Prostate gland (tissue), 2 donors: ENCODE measurements around the gene PIAS1.

ENCODE experiments used
- POLR2A ChIP-seq: fragments of 450-650 bp; IDR thresholded peaks from one replicate; pipeline ENCODE4 v1.6.1; 2016; ENCODE audit warnings: antibody characterized with exemption, mild to moderate bottlenecking
- POLR2AphosphoS5 ChIP-seq: sonication (generic); formaldehyde crosslinking; IDR thresholded peaks from one replicate; pipeline ENCODE4 v1.6.1; 2017; ENCODE audit warnings: antibody characterized with exemption
- TF ChIP-seq, protein P1 (sequence below), 4 experiments: fragments of 200-600 bp in 2 of 4; fragments of 450-650 bp in 2 of 4; sonication (generic) in 2 of 4; IDR thresholded peaks; 1 replicate in 3 of 4; 2 replicates in 1 of 4; pipeline ENCODE4 v1.5.1; 2016 to 2019; ENCODE audit warnings: antibody characterized with exemption in 4 of 4, mild to moderate bottlenecking in 2 of 4, moderate library complexity in 2 of 4

DNA sequence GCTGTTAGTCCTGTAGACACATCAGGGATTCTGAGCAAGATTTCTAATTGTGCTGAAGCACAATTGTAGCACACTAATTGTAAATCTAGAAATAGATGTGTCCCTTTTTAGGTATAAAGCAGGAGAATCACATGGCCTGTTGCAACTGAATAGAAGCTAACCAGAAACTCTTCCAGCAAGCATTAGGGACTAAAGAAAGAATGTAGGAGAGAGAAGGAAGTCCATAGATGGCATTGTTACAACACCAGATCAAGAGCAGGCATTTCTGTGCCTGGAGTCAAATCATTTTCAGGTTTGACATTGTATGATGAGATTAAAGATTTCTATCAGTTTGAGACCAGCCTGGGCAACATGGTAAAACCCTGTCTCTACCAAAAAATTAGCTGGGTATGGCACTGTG, 123.6 kb downstream of the PIAS1 start:
- no peak for TF ChIP-seq POLR2A
- TF ChIP-seq, protein P1, sequence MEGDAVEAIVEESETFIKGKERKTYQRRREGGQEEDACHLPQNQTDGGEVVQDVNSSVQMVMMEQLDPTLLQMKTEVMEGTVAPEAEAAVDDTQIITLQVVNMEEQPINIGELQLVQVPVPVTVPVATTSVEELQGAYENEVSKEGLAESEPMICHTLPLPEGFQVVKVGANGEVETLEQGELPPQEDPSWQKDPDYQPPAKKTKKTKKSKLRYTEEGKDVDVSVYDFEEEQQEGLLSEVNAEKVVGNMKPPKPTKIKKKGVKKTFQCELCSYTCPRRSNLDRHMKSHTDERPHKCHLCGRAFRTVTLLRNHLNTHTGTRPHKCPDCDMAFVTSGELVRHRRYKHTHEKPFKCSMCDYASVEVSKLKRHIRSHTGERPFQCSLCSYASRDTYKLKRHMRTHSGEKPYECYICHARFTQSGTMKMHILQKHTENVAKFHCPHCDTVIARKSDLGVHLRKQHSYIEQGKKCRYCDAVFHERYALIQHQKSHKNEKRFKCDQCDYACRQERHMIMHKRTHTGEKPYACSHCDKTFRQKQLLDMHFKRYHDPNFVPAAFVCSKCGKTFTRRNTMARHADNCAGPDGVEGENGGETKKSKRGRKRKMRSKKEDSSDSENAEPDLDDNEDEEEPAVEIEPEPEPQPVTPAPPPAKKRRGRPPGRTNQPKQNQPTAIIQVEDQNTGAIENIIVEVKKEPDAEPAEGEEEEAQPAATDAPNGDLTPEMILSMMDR (IDR thresholded peaks at IDR 0.05) = no peak
- TF ChIP-seq POLR2AphosphoS5 = no peak
